Activated effector memory CD4-positive, alpha-beta T cell treated with anti-CD3 and anti-CD28 coated beads, Interleukin-2, amount 50 U/mL, for 16 hours (primary cell): ENCODE measurements around the gene STK10.
A peak's percentile ranks its signal among the peaks of the same experiment; 100 is the strongest.

Source experiments
- DNase-seq: peaks from one replicate; pipeline ENCODE4 v3.0.0-alpha.2; 2020

STK10 gene

GRCh38 chr5:172105811-172106210, 82.2 kb downstream of the STK10 start:
- DNase-seq = no peak

GRCh38 chr5:172104801-172105701, 83.0 kb downstream of the STK10 start:
- DNase-seq = no peak

GRCh38 chr5:172104021-172104420, 84.0 kb downstream of the STK10 start:
- DNase-seq = no peak

- peak; percentile 62 for DNase-seq
Measured at GRCh38 chr5:172102913-172103626, 85.0 kb downstream of the STK10 start.

GRCh38 chr5:172102218-172102870, 85.7 kb downstream of the STK10 start:
- DNase-seq = no peak

GRCh38 chr5:172101547-172102217, 86.3 kb downstream of the STK10 start:
- DNase-seq = no peak

GRCh38 chr5:172098883-172099282, 89.1 kb downstream of the STK10 start:
- DNase-seq = no peak

GRCh38 chr5:172098046-172098445, 90.0 kb downstream of the STK10 start:
- DNase-seq = no peak

GRCh38 chr5:172097356-172097755, 90.7 kb downstream of the STK10 start:
- no peak for DNase-seq

- DNase-seq = no peak
Measured at GRCh38 chr5:172096207-172096940, 91.7 kb downstream of the STK10 start.

GRCh38 chr5:172095368-172096206, 92.4 kb downstream of the STK10 start:
- DNase-seq = no peak

- no peak for DNase-seq
Measured at GRCh38 chr5:172093965-172094364, 94.1 kb downstream of the STK10 start.

GRCh38 chr5:172093559-172093958, 94.5 kb downstream of the STK10 start:
- peak; percentile 55 for DNase-seq

GRCh38 chr5:172091956-172092732, 95.9 kb downstream of the STK10 start:
- peak; percentile 55 for DNase-seq

GRCh38 chr5:172090976-172091547, 97.0 kb downstream of the STK10 start:
- DNase-seq = peak; percentile 44

GRCh38 chr5:172089298-172090117, 98.5 kb downstream of the STK10 start:
- DNase-seq = no peak

- peak; percentile 41 for DNase-seq
Measured at GRCh38 chr5:172088801-172089200, 99.2 kb downstream of the STK10 start.

GRCh38 chr5:172086194-172086975, 101.6 kb downstream of the STK10 start:
- DNase-seq = peak; percentile 37
